ENCODE results near the gene GRN. TPM values are rescaled to one million over a fixed set of nuclear protein-coding genes. Genes with fewer than 3 reads are reported as not detected.
A peak's percentile ranks its signal among the peaks of the same experiment; 100 is the strongest.

Gene GRN
- total RNA-seq, 3 donors from 2014 or later: 282 to 500 (median 411) TPM

DNA sequence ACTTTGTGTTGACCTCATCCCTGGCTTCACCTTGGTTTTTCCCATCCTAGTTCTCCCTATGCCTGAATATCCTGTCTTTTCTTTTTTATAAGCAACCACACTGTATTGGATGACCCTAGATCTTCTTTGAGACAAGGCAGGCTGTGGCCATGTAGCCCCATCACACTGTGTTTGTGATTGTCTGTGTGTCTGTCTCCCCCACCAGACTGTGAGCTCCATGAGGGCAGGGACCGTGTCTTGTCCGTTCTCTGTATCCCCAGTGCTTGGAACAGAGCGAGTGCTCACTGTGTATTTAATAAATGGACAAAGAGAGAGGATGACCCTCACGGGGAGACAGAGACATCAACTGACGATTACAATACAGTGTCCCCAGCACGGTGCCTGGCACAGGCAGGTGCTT, 27.6 kb upstream of the GRN start:
- ATAC-seq (no peak), DNase-seq (no peak)
- intact Hi-C loops (cut with DNase I, micrococcal nuclease): loop anchor here in 1 of 2 donors (5.0 kb wide), 1 partner anchor 105 kb away; no protein-coding TSS in a partner anchor
- no peaks in the 10 kb centered on the region for H3K9me3 ChIP-seq
- no peaks in the 10 kb centered on the region for H3K4me1 ChIP-seq (ENCODE audit: low read depth)
- H3K4me3 ChIP-seq: no peak overlapping the region
- TF ChIP-seq, protein P1, sequence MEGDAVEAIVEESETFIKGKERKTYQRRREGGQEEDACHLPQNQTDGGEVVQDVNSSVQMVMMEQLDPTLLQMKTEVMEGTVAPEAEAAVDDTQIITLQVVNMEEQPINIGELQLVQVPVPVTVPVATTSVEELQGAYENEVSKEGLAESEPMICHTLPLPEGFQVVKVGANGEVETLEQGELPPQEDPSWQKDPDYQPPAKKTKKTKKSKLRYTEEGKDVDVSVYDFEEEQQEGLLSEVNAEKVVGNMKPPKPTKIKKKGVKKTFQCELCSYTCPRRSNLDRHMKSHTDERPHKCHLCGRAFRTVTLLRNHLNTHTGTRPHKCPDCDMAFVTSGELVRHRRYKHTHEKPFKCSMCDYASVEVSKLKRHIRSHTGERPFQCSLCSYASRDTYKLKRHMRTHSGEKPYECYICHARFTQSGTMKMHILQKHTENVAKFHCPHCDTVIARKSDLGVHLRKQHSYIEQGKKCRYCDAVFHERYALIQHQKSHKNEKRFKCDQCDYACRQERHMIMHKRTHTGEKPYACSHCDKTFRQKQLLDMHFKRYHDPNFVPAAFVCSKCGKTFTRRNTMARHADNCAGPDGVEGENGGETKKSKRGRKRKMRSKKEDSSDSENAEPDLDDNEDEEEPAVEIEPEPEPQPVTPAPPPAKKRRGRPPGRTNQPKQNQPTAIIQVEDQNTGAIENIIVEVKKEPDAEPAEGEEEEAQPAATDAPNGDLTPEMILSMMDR (IDR thresholded peaks at IDR 0.05): no peak
- peaks cover 5% of the 10 kb centered on the region for H3K36me3 ChIP-seq (ENCODE audit: low read depth)

DNA sequence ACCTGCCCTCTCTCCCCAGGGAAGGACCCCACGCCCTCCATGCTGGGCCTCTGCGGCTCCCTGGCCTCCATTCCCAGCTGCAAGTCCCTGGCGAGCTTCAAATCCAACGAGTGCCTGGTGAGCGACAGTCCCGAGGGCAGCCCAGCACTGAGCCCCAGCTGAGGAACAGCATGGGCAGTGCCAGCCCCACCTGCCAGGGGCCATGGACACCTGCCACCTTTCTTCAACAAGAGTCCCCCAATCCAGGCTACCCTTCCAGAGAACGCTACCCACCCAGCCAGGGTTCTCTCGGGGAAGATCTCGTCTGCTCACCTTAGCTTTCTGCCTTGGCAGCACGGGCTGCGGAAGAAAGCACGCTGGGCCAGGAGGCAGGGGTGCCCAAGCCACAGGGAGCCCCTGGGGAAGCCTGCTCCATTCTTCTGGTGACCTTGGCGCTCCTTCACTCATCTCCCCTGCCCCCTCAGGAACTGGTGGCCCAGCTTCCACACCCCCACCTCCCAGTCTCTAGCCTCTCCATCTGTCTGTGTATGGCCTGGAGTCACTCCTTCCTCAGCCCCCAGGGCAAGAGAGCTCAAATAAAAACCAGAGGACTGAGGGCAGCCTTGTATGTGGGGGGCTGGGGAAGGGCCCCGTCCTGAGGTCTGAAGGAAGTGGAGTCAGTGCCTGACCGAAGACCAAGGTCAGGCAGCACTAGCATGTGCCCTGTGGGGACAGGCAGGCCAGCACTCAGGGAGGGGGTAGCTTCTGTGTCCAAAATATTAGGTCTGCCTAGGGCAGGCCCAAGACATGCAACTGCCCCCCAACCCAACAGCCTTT, 26.8 kb upstream of the GRN start:
- TF ChIP-seq, protein P1 (IDR thresholded peaks at IDR 0.05): no peak
- intact Hi-C loops (cut with DNase I, micrococcal nuclease): loop anchor here in 1 of 2 donors (5.0 kb wide), 1 partner anchor 106 kb away; no protein-coding TSS in a partner anchor
- peaks cover 5% of the 10 kb centered on the region for H3K36me3 ChIP-seq (ENCODE audit: low read depth)
- no peak for DNase-seq
- peaks cover 4% of the 10 kb centered on the region for H3K4me1 ChIP-seq (ENCODE audit: low read depth)
- H3K4me3 ChIP-seq: no peak overlapping the region
- H3K9me3 ChIP-seq: no peaks in the 10 kb centered on the region
- peak; percentile 6 for ATAC-seq

DNA sequence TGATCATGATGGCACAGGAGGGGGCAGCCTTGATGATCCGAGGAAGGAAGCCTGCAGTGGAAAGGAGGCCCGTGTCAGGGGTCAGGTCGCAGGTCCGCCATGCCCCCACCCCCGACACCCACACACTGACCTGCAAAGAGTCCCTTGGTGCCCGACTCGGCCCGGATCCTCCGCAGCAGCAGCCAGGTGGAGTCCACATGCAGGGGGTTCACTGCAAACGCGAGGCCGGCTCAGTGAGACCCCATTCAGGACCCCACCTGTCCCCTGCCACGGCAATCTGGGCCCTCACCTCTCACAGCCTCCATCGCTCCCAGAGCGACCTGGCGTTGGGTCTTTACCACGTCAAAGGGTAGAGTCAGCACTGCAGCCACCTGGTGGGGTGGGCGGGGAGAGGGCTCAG, 25.0 kb upstream of the GRN start:
- H3K36me3 ChIP-seq (ENCODE audit: low read depth): peaks cover 9% of the 10 kb centered on the region
- DNase-seq (no peak), ATAC-seq (no peak)
- intact Hi-C loops (cut with DNase I, micrococcal nuclease): no loop called here
- no peak overlapping the region for H3K4me3 ChIP-seq
- peaks cover 12% of the 10 kb centered on the region for H3K4me1 ChIP-seq (ENCODE audit: low read depth)
- TF ChIP-seq, protein P1 (IDR thresholded peaks at IDR 0.05): no peak
- no peaks in the 10 kb centered on the region for H3K9me3 ChIP-seq

GRCh38 chr17:44321246-44322120, 23.6 kb upstream of the GRN start:
- DNase-seq (no peak), ATAC-seq (no peak)
- Histone ChIP-seq H3K4me3 (no peak overlapping the region), H3K36me3 (ENCODE audit: low read depth) (peaks cover 9% of the 10 kb centered on the region), H3K4me1 (ENCODE audit: low read depth) (peaks cover 12% of the 10 kb centered on the region), H3K9me3 (no peaks in the 10 kb centered on the region)
- intact Hi-C loops (cut with DNase I, micrococcal nuclease): no loop called here
- TF ChIP-seq, protein P1 (IDR thresholded peaks at IDR 0.05): no peak

GRCh38 chr17:44322236-44322895, 22.7 kb upstream of the GRN start:
- peaks cover 18% of the 10 kb centered on the region for H3K4me1 ChIP-seq (ENCODE audit: low read depth)
- intact Hi-C loops (cut with DNase I, micrococcal nuclease): no loop called here
- H3K4me3 ChIP-seq: no peak overlapping the region
- peaks cover 9% of the 10 kb centered on the region for H3K36me3 ChIP-seq (ENCODE audit: low read depth)
- H3K9me3 ChIP-seq: no peaks in the 10 kb centered on the region
- TF ChIP-seq, protein P1 (IDR thresholded peaks at IDR 0.05): no peak
- ATAC-seq (no peak), DNase-seq (no peak)
